Measurements from ENCODE around the gene TEX22. TPM values are rescaled to one million over a fixed set of nuclear protein-coding genes. Genes with fewer than 3 reads are reported as not detected.

The TEX22 gene
- total and polyA plus RNA-seq, 7 donors: 0.10 to 0.75 (median 0.34) TPM; not detected in 2

DNA sequence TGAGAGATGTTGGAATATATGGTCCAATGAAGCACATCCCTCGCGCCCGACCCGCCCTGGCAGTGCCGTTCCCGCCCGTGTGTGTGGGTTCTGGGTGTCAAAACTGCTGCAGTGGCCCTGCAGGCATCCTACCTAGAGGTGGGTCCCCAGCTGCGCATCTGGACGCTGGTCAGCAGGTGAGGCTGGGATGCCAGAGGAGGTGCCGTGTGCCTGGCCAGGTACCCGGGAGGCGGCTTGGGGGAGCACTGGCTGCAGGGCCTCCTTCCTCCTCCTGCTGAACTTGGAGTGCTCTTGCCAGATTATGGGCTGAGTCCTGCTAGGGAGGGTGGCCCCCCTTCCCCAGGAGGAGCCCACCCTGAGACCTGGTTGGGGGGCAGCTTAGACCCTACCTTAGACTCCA lies 26.5 kb downstream of the TEX22 start:
- no peak for TF ChIP-seq CTCF (IDR thresholded peaks at IDR 0.05)
- Histone ChIP-seq H3K4me3 (no peak overlapping the region), H3K36me3 (ENCODE audit: insufficient read depth in 1 of 2, low read depth in 1 of 2) (peaks cover 0 to 7% of the 10 kb centered on the region in 2 donors), H3K4me1 (peaks cover 16% of the 10 kb centered on the region), H3K27ac (no peak overlapping the region), H3K27me3 (ENCODE audit: insufficient read depth in 3 of 3, low read length in 2 of 3) (no peaks in the 10 kb centered on the region), H3K9me3 (no peaks in the 10 kb centered on the region)
- DNase-seq (no peak), ATAC-seq (no peak)
- WGBS, 3 donors: 94 to 97% (median 96%) methylated on average over 12 of the region's 12 CpGs
- intact Hi-C loops (cut with DNase I): no loop called here

- intact Hi-C loops (cut with DNase I): no loop called here
- DNase-seq (no peak), ATAC-seq (no peak)
- Histone ChIP-seq H3K27me3 (ENCODE audit: insufficient read depth in 3 of 3, low read length in 2 of 3) (no peaks in the 10 kb centered on the region), H3K4me1 (peaks cover 11% of the 10 kb centered on the region), H3K9me3 (no peaks in the 10 kb centered on the region), H3K36me3 (ENCODE audit: insufficient read depth in 1 of 2, low read depth in 1 of 2) (peaks cover 0 to 7% of the 10 kb centered on the region in 2 donors), H3K4me3 (no peak overlapping the region), H3K27ac (no peak overlapping the region)
- WGBS, 3 donors: 93 to 98% (median 94%) methylated on average over 21 to 23 of the region's 23 CpGs
- no peak for TF ChIP-seq CTCF (IDR thresholded peaks at IDR 0.05)
Measured at GRCh38 chr14:105425823-105426247, 27.5 kb downstream of the TEX22 start.

GRCh38 chr14:105426416-105427130 lies 28.2 kb downstream of the TEX22 start:
- Histone ChIP-seq H3K27me3 (ENCODE audit: insufficient read depth in 3 of 3, low read length in 2 of 3) (no peaks in the 10 kb centered on the region), H3K36me3 (ENCODE audit: insufficient read depth in 1 of 2, low read depth in 1 of 2) (peaks cover 0 to 7% of the 10 kb centered on the region in 2 donors), H3K27ac (no peak overlapping the region), H3K4me3 (no peak overlapping the region), H3K9me3 (no peaks in the 10 kb centered on the region), H3K4me1 (peaks cover 4% of the 10 kb centered on the region)
- TF ChIP-seq CTCF (IDR thresholded peaks at IDR 0.05): no peak
- intact Hi-C loops (cut with DNase I): no loop called here
- 94 to 98% (median 96%) methylated on average over 21 of the region's 21 CpGs for WGBS, 3 donors
- DNase-seq (no peak), ATAC-seq (no peak)

- DNase-seq (no peak), ATAC-seq (no peak)
- no peaks in the 10 kb centered on the region for H3K4me1 ChIP-seq
- no peak overlapping the region for H3K4me3 ChIP-seq
- H3K27ac ChIP-seq: no peak overlapping the region
- intact Hi-C loops (cut with DNase I): no loop called here
- peaks cover 0 to 7% of the 10 kb centered on the region in 2 donors for H3K36me3 ChIP-seq (ENCODE audit: insufficient read depth in 1 of 2, low read depth in 1 of 2)
- no peaks in the 10 kb centered on the region for H3K9me3 ChIP-seq
- TF ChIP-seq CTCF (IDR thresholded peaks at IDR 0.05): no peak
- no peaks in the 10 kb centered on the region for H3K27me3 ChIP-seq (ENCODE audit: insufficient read depth in 3 of 3, low read length in 2 of 3)
- WGBS, 3 donors: 97 to 98% (median 97%) methylated on average over 10 of the region's 10 CpGs
Measured at GRCh38 chr14:105427412-105427811, 29.1 kb downstream of the TEX22 start.

Measured in psoas muscle (tissue), 8 donors.